A673 (cell line): ENCODE results near the gene DNAH14. TPM values are rescaled to one million over a fixed set of nuclear protein-coding genes. Genes with fewer than 3 reads are reported as not detected.
"Not testable (repeated sequence)": the region's sequence is repeated elsewhere in the genome, so short reads cannot be mapped to it uniquely, and the experiment has no call there.

ENCODE experiments used
- BruUV-seq: library from RNA; stranded (reverse); fragments of 400-500 nt; replicated peaks from 2 replicates; lab custom pipeline; 2021; lab: Mats Ljungman, UMichigan
- CTCF ChIA-PET: fragments of 300-600 bp; sonication (Branson Sonifier 250); formaldehyde crosslinking; loops from one replicate; lab custom pipeline; 2022; ENCODE audit warnings: antibody characterized with exemption; lab: Charles Lee
- POLR2A ChIA-PET: fragments of 300-600 bp; sonication (Branson Sonifier 250); formaldehyde crosslinking; loops from one replicate; lab custom pipeline; 2022; ENCODE audit warnings: antibody characterized with exemption; ENCODE audit not compliant: low non-redundant PET; lab: Charles Lee
- DNase-seq: peaks from one replicate; pipeline ENCODE4 v3.0.0-alpha.2; 2015; ENCODE audit warnings: low spot score
- H3K27ac ChIP-seq: fragments of 200-600 bp; sonication (generic); 2 replicates; pipeline ENCODE4 v1.5.1; 2016; ENCODE audit warnings: mixed run types, low read depth, mild to moderate bottlenecking, mixed read lengths, antibody characterized with exemption, low read length; ENCODE audit not compliant: poor library complexity, severe bottlenecking
- H3K27me3 ChIP-seq: fragments of 200-600 bp; sonication (generic); replicated peaks from 2 replicates; pipeline ENCODE4 v1.6.1; 2017; ENCODE audit warnings: mixed run types, low read depth, mild to moderate bottlenecking, mixed read lengths, antibody characterized with exemption, low read length; ENCODE audit not compliant: insufficient read depth, poor library complexity
- H3K36me3 ChIP-seq: fragments of 200-600 bp; sonication (generic); 2 replicates; pipeline ENCODE4 v1.6.1; 2016; ENCODE audit warnings: mixed run types, mild to moderate bottlenecking, mixed read lengths, antibody characterized with exemption, low read length; ENCODE audit not compliant: insufficient read depth, poor library complexity, severe bottlenecking
- H3K4me1 ChIP-seq: fragments of 200-600 bp; sonication (generic); 2 replicates; pipeline ENCODE4 v1.6.1; 2017; ENCODE audit warnings: mixed run types, mild to moderate bottlenecking, mixed read lengths, antibody characterized with exemption, low read length; ENCODE audit not compliant: insufficient read depth, poor library complexity, severe bottlenecking
- H3K4me3 ChIP-seq: fragments of 200-600 bp; sonication (generic); 2 replicates; pipeline ENCODE4 v1.5.1; 2016; ENCODE audit warnings: low read depth, mixed run types, mild to moderate bottlenecking, mixed read lengths, low read length; ENCODE audit not compliant: poor library complexity, severe bottlenecking
- H3K9me3 ChIP-seq: fragments of 200-600 bp; sonication (generic); 2 replicates; pipeline ENCODE4 v1.6.1; 2016; ENCODE audit warnings: mixed run types, low read depth, mild to moderate bottlenecking, mixed read lengths, antibody characterized with exemption, low read length; ENCODE audit not compliant: poor library complexity, severe bottlenecking
- CTCF ChIP-seq: fragments of 300-800, 200-600 bp; sonication (generic); conservative IDR thresholded peaks from 2 replicates; pipeline ENCODE4 v1.5.1; 2017; ENCODE audit warnings: low read depth, mild to moderate bottlenecking, antibody characterized with exemption, low read length, moderate library complexity, mixed read lengths
- EZH2 ChIP-seq: fragments of 200-600 bp; sonication (generic); IDR thresholded peaks from 2 replicates; pipeline ENCODE4 v1.6.1; 2017; ENCODE audit warnings: borderline replicate concordance, low read depth, mild to moderate bottlenecking, mixed read lengths, antibody characterized with exemption, low read length; ENCODE audit not compliant: poor library complexity, severe bottlenecking
- intact Hi-C: fragments of 100-400 bp; cut with micrococcal nuclease; formaldehyde crosslinking; loops from one replicate; pipeline ENCODE4 v1.10.0; 2022; ENCODE audit not compliant: unreplicated experiment
- total RNA-seq: library from RNA; stranded (reverse); gene quantifications from 2 replicates; pipeline ENCODE4 v1.2.3, GENCODE V29; 2021

DNAH14 gene
- total RNA-seq, 1 experiment from 2014 or later: 9.9 TPM

- no peak for DNase-seq
- Histone ChIP-seq H3K27me3 (no peaks in the 10 kb centered on the region), H3K4me1 (no peaks in the 10 kb centered on the region), H3K4me3 (no peak overlapping the region), H3K36me3 (no peaks in the 10 kb centered on the region), H3K27ac (no peak overlapping the region), H3K9me3 (no peaks in the 10 kb centered on the region)
- ChIA-PET POLR2A (no interaction called here), CTCF (no interaction called here)
- intact Hi-C loops: no loop called here
- BruUV-seq: no TSS peak
- no peak for TF ChIP-seq CTCF
- no peak for TF ChIP-seq EZH2
Observed at GRCh38 chr1:225143001-225143400, 213.5 kb downstream of the DNAH14 start.

GRCh38 chr1:225146478-225146877 is 217.0 kb downstream of the DNAH14 start:
- ChIA-PET POLR2A (no interaction called here), CTCF (no interaction called here)
- Histone ChIP-seq H3K27ac (no peak overlapping the region), H3K4me3 (no peak overlapping the region), H3K9me3 (no peaks in the 10 kb centered on the region), H3K36me3 (no peaks in the 10 kb centered on the region), H3K27me3 (no peaks in the 10 kb centered on the region), H3K4me1 (no peaks in the 10 kb centered on the region)
- no peak for TF ChIP-seq EZH2
- no peak for TF ChIP-seq CTCF
- intact Hi-C loops: no loop called here
- no TSS peak for BruUV-seq
- no peak for DNase-seq

- H3K4me1 ChIP-seq, intact Hi-C loops, H3K9me3 ChIP-seq, H3K4me3 ChIP-seq, POLR2A ChIA-PET, DNase-seq, H3K27ac ChIP-seq, H3K27me3 ChIP-seq, BruUV-seq, H3K36me3 ChIP-seq, CTCF ChIA-PET: not testable (repeated sequence)
Observed at GRCh38 chr1:225147791-225148190, 218.3 kb downstream of the DNAH14 start.

GRCh38 chr1:225152061-225152460 is 222.6 kb downstream of the DNAH14 start:
- TF ChIP-seq EZH2 (no peak), CTCF (no peak)
- no peak overlapping the region for H3K4me3 ChIP-seq
- POLR2A ChIA-PET: interaction anchor here (0.6 kb wide), 1 partner anchor 68 kb away, joined by 3 read pairs; no protein-coding TSS in a partner anchor
- no TSS peak for BruUV-seq
- CTCF ChIA-PET: no interaction called here
- no peak overlapping the region for H3K27ac ChIP-seq
- H3K27me3 ChIP-seq: peaks cover 18% of the 10 kb centered on the region
- intact Hi-C loops: no loop called here
- H3K36me3 ChIP-seq: no peaks in the 10 kb centered on the region
- DNase-seq: no peak
- H3K4me1 ChIP-seq: no peaks in the 10 kb centered on the region
- H3K9me3 ChIP-seq: no peaks in the 10 kb centered on the region
